Sigmoid colon (tissue), 7 donors: ENCODE results near the gene MYDGF. TPM values are rescaled to one million over a fixed set of nuclear protein-coding genes. Genes with fewer than 3 reads are reported as not detected.

Experiments used
- DNase-seq: peaks from one replicate; pipeline ENCODE4 v3.0.0-alpha.2; 2019
- H3K27ac ChIP-seq, 4 donors: fragments of 200-600 bp; sonication (generic); one replicate each; pipeline ENCODE4 v1.5.1; 2016 to 2019; ENCODE audit warnings: mild to moderate bottlenecking in 1 of 4
- H3K27me3 ChIP-seq, 3 donors: fragments of 200-600 bp; sonication (generic); one replicate each; pipeline ENCODE4 v1.5.1; 2019; ENCODE audit warnings: mild to moderate bottlenecking in 1 of 3
- H3K36me3 ChIP-seq, 4 donors: fragments of 200-600 bp; sonication (generic); one replicate each; pipeline ENCODE4 v1.5.1; 2016 to 2019
- H3K4me1 ChIP-seq, 4 donors: fragments of 200-600 bp; sonication (generic); one replicate each; pipeline ENCODE4 v1.5.1; 2017 to 2019
- H3K4me3 ChIP-seq, 4 donors: fragments of 200-600 bp; sonication (generic); one replicate each; pipeline ENCODE4 v1.5.1; 2017 to 2019; ENCODE audit warnings: mild to moderate bottlenecking in 2 of 4, moderate library complexity in 1 of 4
- H3K9me3 ChIP-seq, 4 donors: fragments of 200-600 bp in 3 of 4; sonication (generic) in 3 of 4; one replicate each; pipeline versions ENCODE4 v1.5.1 to v1.6.1; 2013 to 2019
- CTCF ChIP-seq, 4 experiments: fragments of 450-650 bp in 3 of 4; fragments of 200-600 bp in 1 of 4; IDR thresholded peaks; one replicate each; pipeline ENCODE4 v1.5.1; 2016 to 2019; ENCODE audit warnings: antibody characterized with exemption in 4 of 4, mild to moderate bottlenecking in 3 of 4, moderate library complexity in 2 of 4
- EP300 ChIP-seq, 4 donors: sonication (generic); formaldehyde crosslinking; IDR thresholded peaks; one replicate each; pipeline ENCODE4 v1.6.1; 2017; ENCODE audit warnings: antibody characterized with exemption in 4 of 4
- POLR2A ChIP-seq, 2 donors: fragments of 450-650 bp; IDR thresholded peaks; one replicate each; pipeline ENCODE4 v1.6.1; 2016; ENCODE audit warnings: antibody characterized with exemption in 2 of 2, mild to moderate bottlenecking in 2 of 2, moderate library complexity in 2 of 2
- POLR2AphosphoS5 ChIP-seq, 4 donors: sonication (generic); formaldehyde crosslinking; IDR thresholded peaks; one replicate each; pipeline ENCODE4 v1.6.1; 2017; ENCODE audit warnings: antibody characterized with exemption in 4 of 4
- WGBS, 2 donors: extraction: QIAGEN DNeasy Blood & Tissue Kit; methylation state at CpG; one replicate each; pipeline ENCODE4 v1.1.7; 2013; 5-methylcytosine and 5-hydroxymethylcytosine counted together
- intact Hi-C: fragments of 100-400 bp; cut with DNase I; formaldehyde crosslinking; loops from one replicate; pipeline ENCODE4 v1.15.1; 2023
- polyA plus RNA-seq, 3 donors: library from polyadenylated mRNA; stranded (reverse); fragments of 200-250 nt; gene quantifications; one replicate each; pipeline ENCODE4 v1.2.3, GENCODE V29; 2013
- total RNA-seq, 4 donors: library from RNA; depleted of rRNA; stranded (reverse); fragments of >200 nt; gene quantifications; one replicate each; pipeline ENCODE4 v1.1.0, GENCODE V29; 2016
- donor health status: healthy with polysubstance abuse.
- donor health status: Bipolar disorder and iron deficiency.
- donor health status: healthy.

The MYDGF gene
- total and polyA plus RNA-seq, 7 donors = 25.7 to 200 (median 35.2) TPM

GRCh38 chr19:4636761-4637160 is 33.4 kb downstream of the MYDGF start:
- intact Hi-C loops = loop anchor here (1.0 to 5.0 kb wide), 6 partner anchors 34 to 234 kb away; partner anchors contain the start of genes CHAF1A, DPP9, MYDGF and PLIN4
- Histone ChIP-seq H3K9me3 (no peaks in the 10 kb centered on the region), H3K36me3 (no peaks in the 10 kb centered on the region), H3K27me3 (no peaks in the 10 kb centered on the region), H3K27ac (peak overlapping the region in 3 of 4 donors; percentile 72 to 74 (median 73)), H3K4me1 (peaks cover 0 to 46% (median 41%) of the 10 kb centered on the region in 4 donors), H3K4me3 (peak overlapping the region in 2 of 4 donors; percentile 54 to 55)
- TF ChIP-seq POLR2A (IDR thresholded peaks at IDR 0.05) (no peak), EP300 (IDR thresholded peaks at IDR 0.05) (no peak), POLR2AphosphoS5 (IDR thresholded peaks at IDR 0.05) (no peak), CTCF (IDR thresholded peaks at IDR 0.05) (no peak)
- WGBS, 2 donors = 55 to 70% methylated on average over 8 of the region's 8 CpGs
- DNase-seq = no peak

GRCh38 chr19:4636151-4636717 is 33.9 kb downstream of the MYDGF start:
- TF ChIP-seq POLR2A (IDR thresholded peaks at IDR 0.05) (no peak), CTCF (IDR thresholded peaks at IDR 0.05) (peak; percentile 77 to 99 (median 86)), EP300 (IDR thresholded peaks at IDR 0.05) (no peak), POLR2AphosphoS5 (IDR thresholded peaks at IDR 0.05) (peak in 1 of 4 donors; percentile 32)
- DNase-seq = peak; percentile 81
- Histone ChIP-seq H3K4me3 (peak overlapping the region; percentile 35 to 55 (median 52)), H3K27ac (peak overlapping the region in 3 of 4 donors; percentile 72 to 74 (median 73)), H3K36me3 (no peaks in the 10 kb centered on the region), H3K9me3 (no peaks in the 10 kb centered on the region), H3K27me3 (no peaks in the 10 kb centered on the region), H3K4me1 (peaks cover 0 to 40% (median 38%) of the 10 kb centered on the region in 4 donors)
- 1% methylated on average over 43 of the region's 43 CpGs for WGBS, 2 donors
- intact Hi-C loops = loop anchor here (1.0 to 5.0 kb wide), 6 partner anchors 34 to 234 kb away; partner anchors contain the start of genes CHAF1A, DPP9, MYDGF and PLIN4

- Histone ChIP-seq H3K27ac (peak overlapping the region in 3 of 4 donors; percentile 72 to 74 (median 73)), H3K4me3 (peak overlapping the region; percentile 35 to 55 (median 52)), H3K36me3 (no peaks in the 10 kb centered on the region), H3K27me3 (no peaks in the 10 kb centered on the region), H3K4me1 (peaks cover 0 to 35% (median 33%) of the 10 kb centered on the region in 4 donors), H3K9me3 (no peaks in the 10 kb centered on the region)
- intact Hi-C loops = loop anchor here (1.0 to 5.0 kb wide), 6 partner anchors 35 to 233 kb away; partner anchors contain the start of genes CHAF1A, DPP9, MYDGF and PLIN4
- WGBS, 2 donors = 24 to 38% methylated on average over 13 of the region's 13 CpGs
- no peak for TF ChIP-seq POLR2AphosphoS5 (IDR thresholded peaks at IDR 0.05)
- TF ChIP-seq POLR2A (IDR thresholded peaks at IDR 0.05) = no peak
- no peak for TF ChIP-seq EP300 (IDR thresholded peaks at IDR 0.05)
- TF ChIP-seq CTCF (IDR thresholded peaks at IDR 0.05) = no peak
- DNase-seq = no peak
Measured at GRCh38 chr19:4635754-4636116, 34.4 kb downstream of the MYDGF start.

- no peaks in the 10 kb centered on the region for H3K36me3 ChIP-seq
- H3K9me3 ChIP-seq = no peaks in the 10 kb centered on the region
- WGBS, 2 donors = 32 to 44% methylated on average over 14 of the region's 14 CpGs
- no peak for TF ChIP-seq POLR2A (IDR thresholded peaks at IDR 0.05)
- TF ChIP-seq CTCF (IDR thresholded peaks at IDR 0.05) = peak; percentile 26 to 58 (median 44)
- H3K4me1 ChIP-seq = peaks cover 0 to 23% (median 19%) of the 10 kb centered on the region in 4 donors
- intact Hi-C loops = no loop called here
- no peaks in the 10 kb centered on the region for H3K27me3 ChIP-seq
- peak overlapping the region in 2 of 4 donors; percentile 73 to 74 for H3K27ac ChIP-seq
- no peak overlapping the region for H3K4me3 ChIP-seq
- DNase-seq = peak; percentile 79
Measured at GRCh38 chr19:4633140-4633967, 36.8 kb downstream of the MYDGF start.
